ENCODE results near the gene RAB3GAP1.

GRCh38 chr2:135050132-135050531 lies 2.0 kb upstream of the RAB3GAP1 start:
- TF ChIP-seq, protein P1, sequence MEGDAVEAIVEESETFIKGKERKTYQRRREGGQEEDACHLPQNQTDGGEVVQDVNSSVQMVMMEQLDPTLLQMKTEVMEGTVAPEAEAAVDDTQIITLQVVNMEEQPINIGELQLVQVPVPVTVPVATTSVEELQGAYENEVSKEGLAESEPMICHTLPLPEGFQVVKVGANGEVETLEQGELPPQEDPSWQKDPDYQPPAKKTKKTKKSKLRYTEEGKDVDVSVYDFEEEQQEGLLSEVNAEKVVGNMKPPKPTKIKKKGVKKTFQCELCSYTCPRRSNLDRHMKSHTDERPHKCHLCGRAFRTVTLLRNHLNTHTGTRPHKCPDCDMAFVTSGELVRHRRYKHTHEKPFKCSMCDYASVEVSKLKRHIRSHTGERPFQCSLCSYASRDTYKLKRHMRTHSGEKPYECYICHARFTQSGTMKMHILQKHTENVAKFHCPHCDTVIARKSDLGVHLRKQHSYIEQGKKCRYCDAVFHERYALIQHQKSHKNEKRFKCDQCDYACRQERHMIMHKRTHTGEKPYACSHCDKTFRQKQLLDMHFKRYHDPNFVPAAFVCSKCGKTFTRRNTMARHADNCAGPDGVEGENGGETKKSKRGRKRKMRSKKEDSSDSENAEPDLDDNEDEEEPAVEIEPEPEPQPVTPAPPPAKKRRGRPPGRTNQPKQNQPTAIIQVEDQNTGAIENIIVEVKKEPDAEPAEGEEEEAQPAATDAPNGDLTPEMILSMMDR (conservative IDR thresholded peaks at IDR 0.05): no peak
- no peak for TF ChIP-seq EZH2 (IDR thresholded peaks at IDR 0.05; ENCODE audit: low read depth)
